Inflammatory macrophage (primary cell): ENCODE data around the gene NSUN2.

ENCODE experiments used
- DNase-seq, 2 donors: peaks; one replicate each; pipeline ENCODE4 v3.0.0-alpha.2; 2020 to 2022

Gene NSUN2

DNA sequence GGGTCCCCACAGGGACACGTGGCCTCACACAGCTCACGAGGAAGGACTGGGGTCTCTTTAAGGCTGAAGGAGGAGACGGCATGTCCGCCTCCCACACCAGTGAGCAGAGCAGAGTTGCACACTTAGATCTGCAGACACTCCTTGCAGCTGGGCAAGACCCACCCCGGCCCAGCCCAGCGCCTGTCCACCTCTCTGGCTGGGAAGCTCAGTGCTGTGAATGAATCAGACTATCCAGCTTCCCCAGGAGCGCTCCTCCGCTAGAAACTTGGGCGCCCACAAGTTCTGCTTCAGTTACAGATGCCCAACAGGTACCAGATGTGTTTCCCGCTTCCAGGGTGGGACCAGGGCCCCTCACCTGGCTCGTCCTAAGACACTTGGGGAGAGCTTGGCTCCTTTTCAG is 78.9 kb downstream of the NSUN2 start:
- no peak for DNase-seq

DNA sequence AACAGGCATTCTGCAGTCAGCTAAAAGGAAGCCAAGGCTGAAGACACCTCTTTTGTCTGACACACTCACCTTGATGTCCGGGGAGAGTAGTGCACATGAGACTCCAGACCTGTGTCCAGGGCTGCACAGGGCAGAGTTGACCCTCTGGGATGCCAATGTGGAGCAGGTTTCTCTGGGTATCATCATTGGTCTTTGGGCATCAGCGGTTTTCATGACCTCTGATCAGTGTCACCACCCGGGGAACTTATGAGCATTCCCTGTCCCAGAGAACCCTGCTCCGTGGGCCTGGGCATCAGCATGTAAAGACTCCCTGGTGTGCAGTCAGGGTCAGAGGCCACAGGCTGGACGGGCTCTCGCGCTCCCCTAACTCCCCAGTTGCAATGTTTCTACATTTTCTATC is 80.2 kb downstream of the NSUN2 start:
- DNase-seq: no peak

DNA sequence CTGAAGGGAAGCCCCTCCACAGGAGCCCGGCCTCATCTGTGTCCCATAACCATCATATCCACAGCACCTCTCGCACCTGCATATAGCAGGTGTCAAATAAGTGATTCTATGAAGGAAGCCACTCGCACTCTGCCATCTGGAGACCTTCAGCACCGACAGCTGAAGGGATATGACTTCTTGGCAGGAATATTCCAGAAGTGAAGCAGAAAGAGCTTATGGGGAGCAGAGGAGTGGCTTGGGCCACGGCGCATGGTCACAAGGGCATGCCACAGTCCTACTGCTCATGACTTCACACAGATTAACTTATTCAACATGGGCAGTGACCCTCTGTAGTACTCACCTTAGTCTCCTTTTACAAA is 80.9 kb downstream of the NSUN2 start:
- no peak for DNase-seq

- no peak for DNase-seq
These were observed 81.4 kb downstream of the NSUN2 start for GRCh38 chr5:6551287-6551954.

GRCh38 chr5:6550628-6551027 is 82.2 kb downstream of the NSUN2 start:
- no peak for DNase-seq
